ENCODE results near the gene GABRG2.
"Not testable (repeated sequence)": the region's sequence is repeated elsewhere in the genome, so short reads cannot be mapped to it uniquely, and the experiment has no call there.

GABRG2 gene

DNA sequence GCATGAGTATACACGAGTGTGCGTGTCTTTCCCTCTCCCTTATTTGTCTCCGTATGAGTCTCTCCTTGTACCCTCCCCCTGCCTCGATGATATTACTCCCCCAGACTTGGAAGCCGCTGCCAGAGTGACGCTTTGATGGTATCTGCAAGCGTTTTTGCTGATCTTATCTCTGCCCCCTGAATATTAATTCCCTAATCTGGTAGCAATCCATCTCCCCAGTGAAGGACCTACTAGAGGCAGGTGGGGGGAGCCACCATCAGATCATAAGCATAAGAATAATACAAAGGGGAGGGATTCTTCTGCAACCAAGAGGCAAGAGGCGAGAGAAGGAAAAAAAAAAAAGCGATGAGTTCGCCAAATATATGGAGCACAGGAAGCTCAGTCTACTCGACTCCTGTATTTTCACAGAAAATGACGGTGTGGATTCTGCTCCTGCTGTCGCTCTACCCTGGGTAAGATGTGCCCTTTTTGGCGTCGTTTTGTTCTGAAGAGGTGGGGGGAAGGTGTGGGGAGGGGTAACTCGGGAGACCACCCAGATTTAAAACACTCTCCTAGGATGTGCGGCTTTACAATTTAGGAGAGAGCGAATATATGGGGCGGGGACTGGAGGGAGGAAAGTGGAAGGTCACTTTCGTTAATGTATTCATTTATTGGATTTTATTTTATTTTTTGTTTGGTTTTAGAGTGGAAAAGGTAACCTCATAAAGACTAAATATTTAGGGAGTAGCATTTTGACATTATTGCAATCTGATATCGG lies at the start of gene GABRG2:
TSS of gene GABRG2 (plus strand) at position 119 of the 757 bp plus-strand sequence. CDS start at position 346, 227 bp downstream.
- no peak for DNase-seq (ENCODE audit: low read depth in 1 of 2, low spot score in 1 of 2)

DNA sequence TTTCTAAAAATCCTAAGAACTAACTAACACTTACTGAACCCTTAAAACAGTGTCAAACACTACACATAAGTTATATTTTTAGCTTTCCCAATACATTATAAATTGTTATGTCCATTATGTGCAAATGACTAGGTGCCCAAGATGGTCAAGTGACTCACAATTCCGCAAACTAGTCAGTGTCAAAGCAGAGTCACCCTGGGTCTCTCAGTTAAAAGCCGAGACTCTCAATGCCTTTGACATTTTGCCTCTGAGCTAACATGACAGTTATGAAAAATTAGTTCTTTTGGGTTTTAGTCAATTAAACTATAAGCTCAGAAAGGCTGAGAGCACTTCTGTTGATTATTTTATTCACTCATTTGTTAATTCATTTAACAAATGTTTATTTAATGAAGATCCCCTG lies 42.3 kb upstream of the GABRG2 start:
- DNase-seq (ENCODE audit: low read depth in 1 of 2, low spot score in 1 of 2), result no peak

DNA sequence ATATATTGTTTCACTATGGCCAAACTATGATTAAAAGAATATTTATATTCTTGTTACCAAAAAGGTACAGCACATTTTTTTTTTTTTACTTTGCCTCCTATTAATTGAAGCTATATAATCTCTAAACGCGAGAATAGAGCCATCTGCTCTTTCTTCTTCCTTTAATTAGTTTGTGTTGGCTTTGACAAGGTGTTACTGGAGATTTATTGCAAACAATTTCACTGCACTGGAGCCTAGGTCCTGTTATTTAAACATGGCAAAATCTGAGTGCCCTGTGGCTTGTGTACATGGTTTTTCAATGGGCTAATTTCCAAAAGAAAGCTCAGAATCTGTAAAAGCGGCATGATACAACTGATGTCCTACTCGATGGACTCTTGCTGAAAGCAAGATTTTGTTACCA lies 40.8 kb upstream of the GABRG2 start:
- DNase-seq (ENCODE audit: low read depth in 1 of 2, low spot score in 1 of 2), result no peak

DNA sequence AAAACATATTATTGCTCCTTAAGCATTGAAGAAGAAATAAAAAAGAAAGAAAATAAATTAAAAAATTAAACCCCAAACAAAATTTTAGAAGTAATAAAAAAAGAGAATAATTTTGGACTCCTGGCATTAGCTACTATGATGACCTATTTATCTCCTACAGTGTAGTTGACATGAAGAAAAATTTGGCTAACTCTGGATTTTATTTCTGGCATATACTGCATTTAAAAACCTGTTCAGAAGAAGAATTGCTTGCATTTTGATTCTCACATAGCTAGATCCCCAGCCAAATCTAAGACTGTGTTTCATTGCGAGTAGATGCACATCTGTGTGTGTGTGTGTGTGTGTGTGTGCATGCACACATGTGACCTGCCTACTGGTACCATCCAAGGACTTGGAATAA lies 30.1 kb upstream of the GABRG2 start:
- DNase-seq (ENCODE audit: low read depth in 1 of 2, low spot score in 1 of 2), result no peak

DNA sequence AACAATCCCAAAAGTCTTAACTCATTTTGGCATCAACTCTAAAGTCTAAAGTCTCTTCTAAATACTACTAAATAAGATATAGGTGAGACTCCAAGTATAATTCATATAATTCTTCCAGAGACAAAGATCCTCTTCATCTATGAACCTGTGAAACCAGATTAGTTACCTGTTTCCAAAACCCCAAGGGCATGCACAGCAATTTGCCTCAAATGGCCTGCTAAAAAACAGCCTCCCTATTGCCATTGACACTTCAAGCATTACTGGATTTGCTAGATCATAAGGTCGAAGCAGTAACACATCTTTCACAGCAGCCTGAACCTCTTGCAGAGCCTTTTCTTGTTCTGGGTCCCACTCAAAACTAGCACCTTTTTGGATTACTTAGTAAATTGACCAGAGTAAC lies 20.3 kb upstream of the GABRG2 start:
- no peak for DNase-seq (ENCODE audit: low read depth in 1 of 2, low spot score in 1 of 2)

DNA sequence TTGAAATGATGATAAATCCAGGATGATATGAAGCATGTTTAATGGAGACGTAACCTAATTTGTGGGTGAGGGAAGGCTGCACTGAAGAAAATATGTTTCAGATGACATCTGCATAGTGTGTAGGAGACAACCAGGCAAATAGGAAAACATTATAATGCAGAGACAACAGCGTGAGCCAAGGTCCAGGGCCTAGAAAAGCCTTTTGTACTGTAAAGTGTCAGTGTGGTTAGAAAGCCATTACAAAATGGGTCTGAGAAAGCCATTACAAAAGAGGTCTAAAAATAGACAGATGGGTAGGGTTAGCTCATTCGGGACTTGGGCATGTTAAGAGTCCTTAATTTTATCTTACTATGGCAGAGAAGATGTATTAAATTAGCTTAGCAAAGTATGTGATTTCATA lies 14.9 kb upstream of the GABRG2 start:
- no peak for DNase-seq (ENCODE audit: low read depth in 1 of 2, low spot score in 1 of 2)

DNA sequence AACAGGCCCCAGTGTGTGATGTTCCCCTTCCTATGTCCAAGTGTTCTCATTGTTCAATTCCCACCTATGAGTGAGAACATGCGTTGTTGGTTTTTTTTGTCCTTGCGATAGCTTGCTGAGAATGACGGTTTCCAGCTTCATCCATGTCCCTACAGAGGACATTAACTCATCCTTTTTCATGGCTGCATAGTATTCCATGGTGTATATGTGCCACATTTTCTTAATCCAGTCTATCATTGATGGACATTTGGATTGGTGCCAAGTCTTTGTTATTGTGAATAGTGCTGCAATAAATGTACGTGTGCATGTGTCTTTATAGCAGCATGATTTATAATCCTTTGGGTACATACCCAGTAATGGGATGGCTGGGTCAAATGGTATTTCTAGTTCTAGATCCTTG lies 12.5 kb upstream of the GABRG2 start:
- not testable (repeated sequence) for DNase-seq (ENCODE audit: low read depth in 1 of 2, low spot score in 1 of 2)

DNA sequence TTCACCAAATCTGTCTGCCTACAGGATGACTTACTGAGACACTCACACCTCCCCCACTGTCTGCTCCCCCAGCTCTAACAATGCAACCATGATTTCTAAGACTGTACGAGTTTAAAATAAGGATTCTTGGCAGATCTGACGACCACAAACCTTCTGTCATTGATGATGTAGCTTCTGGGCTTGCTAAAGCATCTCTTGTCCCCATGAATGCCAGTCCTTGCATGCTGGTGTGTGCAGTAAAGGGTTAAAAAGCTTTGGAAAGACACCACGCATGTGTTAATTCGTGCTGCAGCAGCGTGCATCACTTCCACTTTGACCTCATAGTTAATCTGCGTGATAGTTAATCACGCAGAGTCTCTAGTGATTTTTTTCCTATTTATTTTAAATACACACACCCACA lies 411 bp upstream of the GABRG2 start:
- no peak for DNase-seq (ENCODE audit: low read depth in 1 of 2, low spot score in 1 of 2)

DNA sequence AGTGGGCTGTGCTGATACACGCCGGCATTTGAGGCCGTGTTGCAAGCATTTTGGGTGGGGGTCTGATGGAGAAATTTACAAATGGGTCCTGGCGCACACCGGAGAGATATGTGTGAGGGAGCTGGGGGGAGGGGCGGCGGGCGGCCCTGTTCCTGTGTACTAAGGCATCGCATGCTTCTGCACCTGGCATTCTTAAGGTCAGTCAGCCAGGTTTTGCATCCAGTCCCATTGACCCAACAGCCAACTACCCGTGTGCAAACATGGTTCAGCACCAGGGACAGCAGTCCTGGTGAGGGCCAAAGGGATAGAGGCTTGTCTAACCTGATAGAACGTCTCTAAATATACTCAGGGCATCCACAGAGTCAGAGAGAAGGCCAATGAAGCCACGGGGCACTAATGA lies 839 bp downstream of the GABRG2 start:
- DNase-seq (ENCODE audit: low read depth in 1 of 2, low spot score in 1 of 2), result no peak

DNA sequence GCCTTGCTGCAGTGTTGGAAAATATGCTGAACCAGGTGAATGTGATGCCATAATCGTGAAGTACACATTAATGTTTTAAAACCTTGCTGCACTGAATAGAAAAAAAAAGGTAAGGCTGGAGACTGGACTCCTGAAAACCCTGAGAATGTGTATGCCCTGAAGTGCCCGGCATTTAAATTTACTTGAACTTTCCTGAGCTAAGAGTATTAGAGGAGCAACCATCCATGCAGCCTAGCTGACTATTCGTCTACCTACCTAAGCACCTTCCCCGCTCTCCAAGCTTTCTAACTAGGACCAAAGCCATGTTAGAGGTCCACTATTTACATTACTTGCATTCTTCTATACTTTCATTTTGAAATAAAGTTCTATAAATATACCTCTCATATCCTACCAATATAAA lies 1.4 kb downstream of the GABRG2 start:
- no peak for DNase-seq (ENCODE audit: low read depth in 1 of 2, low spot score in 1 of 2)

DNA sequence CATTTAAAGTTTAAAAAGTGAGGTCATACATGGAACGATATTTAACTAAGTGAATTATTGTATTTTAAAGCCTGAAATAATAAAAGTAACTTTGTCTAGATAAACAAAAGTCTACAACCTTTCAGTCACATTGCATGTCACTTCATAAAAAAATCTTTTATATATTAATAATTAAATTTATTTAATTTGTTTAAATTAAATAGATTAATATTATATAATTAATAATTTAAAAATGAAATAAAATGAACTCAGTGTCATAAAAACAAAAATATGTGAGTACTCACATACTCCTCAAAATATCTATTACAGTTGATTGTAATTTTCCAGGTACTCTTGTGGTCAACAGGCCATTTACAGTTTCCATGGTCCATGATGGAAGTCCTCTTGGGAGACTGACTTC lies 11.2 kb downstream of the GABRG2 start:
- DNase-seq (ENCODE audit: low read depth in 1 of 2, low spot score in 1 of 2), result no peak

DNA sequence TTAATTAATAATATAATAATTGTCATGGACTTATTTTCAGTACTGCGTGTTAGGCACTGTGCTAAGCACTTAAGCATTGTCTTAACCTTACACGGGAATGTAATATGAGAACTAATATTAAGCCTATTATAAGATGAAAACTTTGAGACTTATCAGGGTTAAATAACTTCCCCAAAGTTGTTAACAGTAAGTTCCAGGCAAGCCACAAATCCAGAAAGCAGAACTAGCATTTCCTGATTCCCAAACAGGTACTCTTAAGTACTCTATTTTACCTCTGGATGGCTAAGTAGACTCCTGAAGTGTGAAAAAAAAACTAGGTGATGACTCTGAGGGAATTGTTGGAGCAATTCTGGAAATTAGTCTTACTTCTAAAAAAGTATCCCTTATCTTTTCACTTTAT lies 23.8 kb downstream of the GABRG2 start:
- no peak for DNase-seq (ENCODE audit: low read depth in 1 of 2, low spot score in 1 of 2)

DNA sequence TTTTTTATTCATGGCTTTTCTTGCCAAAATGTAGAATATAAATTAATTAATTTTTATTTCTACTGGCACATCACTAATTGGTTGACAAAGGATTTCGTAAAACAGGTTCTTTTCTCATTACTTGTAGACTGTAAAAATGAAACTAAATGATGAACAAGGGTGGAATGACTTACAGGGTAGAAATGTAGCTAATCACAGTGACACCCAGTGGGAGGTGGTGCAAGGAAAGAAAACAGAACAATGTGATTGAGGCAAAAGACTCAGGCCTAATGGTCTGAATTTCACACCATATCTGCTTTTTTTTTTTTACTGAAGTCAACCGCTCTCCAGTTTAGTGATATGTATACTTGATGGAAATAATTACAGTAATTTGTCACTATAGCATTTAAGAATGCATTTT lies 28.9 kb downstream of the GABRG2 start:
- no peak for DNase-seq (ENCODE audit: low read depth in 1 of 2, low spot score in 1 of 2)

DNA sequence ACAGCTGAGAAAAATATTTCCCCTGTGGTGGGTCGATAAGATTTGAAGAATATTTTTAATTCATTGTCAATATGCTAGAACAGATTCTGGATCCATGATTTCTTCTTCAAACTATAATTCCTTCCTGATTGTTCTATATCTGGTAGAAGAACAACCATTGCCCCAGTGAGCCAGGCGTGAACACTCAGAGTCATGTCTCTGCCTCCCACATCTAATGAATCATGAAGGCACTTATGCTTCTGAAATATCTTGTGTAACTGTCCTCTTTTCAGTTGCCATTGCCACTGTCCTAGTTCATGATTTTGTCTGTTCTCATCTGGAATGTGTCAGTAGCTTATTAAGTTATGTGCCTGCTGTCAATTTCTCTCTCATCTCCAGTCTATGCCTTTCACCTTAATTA lies 40.0 kb downstream of the GABRG2 start:
- no peak for DNase-seq (ENCODE audit: low read depth in 1 of 2, low spot score in 1 of 2)

DNA sequence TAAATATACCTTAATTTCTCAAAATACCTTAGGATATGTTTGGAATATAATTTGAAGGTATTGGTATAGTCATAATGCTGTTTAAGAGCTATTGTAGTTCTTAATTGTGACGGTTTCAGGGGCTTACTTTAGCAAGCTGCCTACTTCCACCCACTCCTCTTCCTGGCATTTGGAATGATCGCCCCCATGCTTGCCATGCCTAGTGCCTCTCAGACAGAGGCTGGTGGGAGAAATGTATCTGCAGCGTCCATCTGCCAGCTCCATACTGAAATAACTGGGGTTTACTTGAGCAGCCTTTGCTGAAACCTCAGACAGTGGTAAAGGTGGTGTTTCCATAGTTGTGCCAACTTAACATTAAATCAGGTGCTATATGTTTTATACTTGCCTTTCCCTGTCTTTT lies 52.2 kb downstream of the GABRG2 start:
- no peak for DNase-seq (ENCODE audit: low read depth in 1 of 2, low spot score in 1 of 2)

DNA sequence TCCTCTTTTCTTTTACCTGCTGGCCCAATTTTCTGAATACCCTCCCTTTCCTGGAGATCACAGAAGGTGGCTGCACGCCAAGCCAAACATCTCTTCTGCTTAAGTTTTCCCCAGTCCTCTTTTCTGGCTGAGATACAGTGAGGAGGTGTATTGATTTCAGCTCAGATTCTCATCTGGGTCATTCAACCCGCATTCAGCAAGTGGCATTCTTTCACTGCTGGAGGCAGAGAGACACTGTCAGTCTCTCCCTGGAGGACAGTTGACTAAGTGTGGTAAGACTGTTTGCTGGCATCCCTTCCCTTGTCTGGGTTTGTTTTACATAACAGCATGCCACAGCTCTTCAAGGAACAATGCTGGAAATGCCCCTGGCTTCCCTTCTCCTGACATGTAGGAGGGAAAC lies 60.5 kb downstream of the GABRG2 start:
- no peak for DNase-seq (ENCODE audit: low read depth in 1 of 2, low spot score in 1 of 2)

DNA sequence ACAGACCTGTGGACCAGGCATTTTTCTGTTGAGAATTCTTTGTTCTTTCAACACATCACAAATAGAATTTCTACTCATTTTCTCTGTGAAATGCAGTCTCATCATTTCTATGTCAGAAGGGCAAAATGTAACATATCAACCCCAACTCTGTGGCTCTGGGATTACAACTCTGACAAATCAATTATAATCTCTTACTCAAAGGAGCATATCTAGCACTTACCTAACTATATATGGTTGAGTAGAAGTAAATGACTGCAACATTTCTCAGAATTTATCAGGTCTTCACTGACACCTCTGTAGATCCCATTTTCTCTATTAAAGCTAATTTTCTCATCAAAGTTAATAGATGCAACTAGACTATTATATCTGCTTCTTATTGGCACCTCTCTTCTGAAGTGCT lies 64.8 kb downstream of the GABRG2 start:
- DNase-seq (ENCODE audit: low read depth in 1 of 2, low spot score in 1 of 2), result no peak

DNA sequence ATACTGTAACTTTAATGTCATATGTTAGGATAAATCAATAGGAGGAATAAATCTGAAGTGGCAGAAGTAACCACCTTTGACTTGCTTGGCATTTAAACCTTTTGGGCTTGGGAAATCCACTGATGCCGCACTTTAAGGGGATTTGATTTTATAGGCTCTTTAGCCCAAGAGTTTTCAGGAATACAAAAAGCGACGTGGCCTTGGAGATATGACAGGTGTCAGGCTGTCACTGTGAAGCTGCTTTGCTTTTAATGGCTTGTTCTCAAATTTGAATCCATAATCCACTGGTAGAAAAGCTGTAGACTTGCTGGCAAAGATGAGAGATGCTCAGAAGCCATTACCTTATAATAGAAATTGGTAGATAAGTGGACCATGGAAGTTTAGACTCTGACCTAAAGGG lies 71.6 kb downstream of the GABRG2 start:
- no peak for DNase-seq (ENCODE audit: low read depth in 1 of 2, low spot score in 1 of 2)

DNA sequence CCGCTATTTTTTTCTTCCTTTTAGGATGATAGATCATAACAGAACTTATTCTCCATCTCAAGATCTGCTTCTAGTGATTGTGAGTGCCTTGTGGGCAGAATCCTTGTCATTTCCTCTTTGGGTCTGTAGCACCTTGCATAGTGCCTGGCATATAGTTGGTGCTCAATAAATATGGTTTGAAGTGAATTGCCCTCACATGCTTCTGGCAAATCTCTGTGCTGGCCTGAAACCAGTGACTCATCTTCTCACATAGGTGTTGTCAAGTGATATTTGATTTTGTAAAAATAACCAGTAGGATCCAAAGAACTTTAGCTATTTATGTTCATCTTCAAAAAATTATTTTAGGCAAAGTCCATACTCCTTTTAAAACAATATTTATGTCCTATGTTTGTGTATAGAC lies 86.7 kb downstream of the GABRG2 start:
- DNase-seq (ENCODE audit: low read depth in 1 of 2, low spot score in 1 of 2), result no peak

DNA sequence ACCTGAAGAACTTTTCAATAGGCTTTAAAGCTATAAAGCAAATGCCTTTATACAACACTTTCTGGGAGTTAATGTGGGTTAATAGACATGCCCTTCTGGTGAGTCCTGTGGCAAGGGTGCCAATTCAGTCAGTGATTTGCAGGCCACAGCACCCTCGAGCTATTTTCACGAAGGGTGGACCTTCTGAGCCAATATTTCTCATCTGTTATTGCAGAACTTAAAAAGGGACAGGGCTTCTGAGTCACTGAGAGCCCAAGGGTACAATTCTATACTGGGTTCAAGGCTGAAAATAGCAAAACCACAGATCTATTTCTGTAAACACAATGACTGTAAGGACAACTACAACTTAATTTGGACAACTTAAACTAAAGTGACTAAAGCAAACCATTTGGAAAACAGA lies 92.8 kb downstream of the GABRG2 start:
- no peak for DNase-seq (ENCODE audit: low read depth in 1 of 2, low spot score in 1 of 2)

DNA sequence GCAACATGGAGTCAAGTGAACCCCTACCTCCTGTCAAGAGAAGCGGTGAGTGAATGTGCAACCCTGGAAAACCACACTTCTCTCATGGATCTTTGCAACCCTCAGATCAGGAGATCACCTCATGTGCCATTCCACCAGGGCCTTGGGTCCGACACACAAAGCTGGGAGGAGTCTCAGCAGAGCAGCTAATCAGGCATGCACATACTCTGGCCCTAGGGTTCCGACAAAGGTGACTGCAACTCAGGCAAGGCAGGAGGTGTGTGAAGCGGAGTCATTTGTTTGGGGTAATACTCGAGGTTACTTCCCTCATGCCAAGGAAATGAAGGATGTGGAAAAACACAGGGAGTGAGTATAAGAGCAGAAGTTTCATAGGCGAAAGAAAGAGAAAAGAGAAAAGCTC lies 96.1 kb downstream of the GABRG2 start:
- DNase-seq (ENCODE audit: low read depth in 1 of 2, low spot score in 1 of 2), result no peak

DNA sequence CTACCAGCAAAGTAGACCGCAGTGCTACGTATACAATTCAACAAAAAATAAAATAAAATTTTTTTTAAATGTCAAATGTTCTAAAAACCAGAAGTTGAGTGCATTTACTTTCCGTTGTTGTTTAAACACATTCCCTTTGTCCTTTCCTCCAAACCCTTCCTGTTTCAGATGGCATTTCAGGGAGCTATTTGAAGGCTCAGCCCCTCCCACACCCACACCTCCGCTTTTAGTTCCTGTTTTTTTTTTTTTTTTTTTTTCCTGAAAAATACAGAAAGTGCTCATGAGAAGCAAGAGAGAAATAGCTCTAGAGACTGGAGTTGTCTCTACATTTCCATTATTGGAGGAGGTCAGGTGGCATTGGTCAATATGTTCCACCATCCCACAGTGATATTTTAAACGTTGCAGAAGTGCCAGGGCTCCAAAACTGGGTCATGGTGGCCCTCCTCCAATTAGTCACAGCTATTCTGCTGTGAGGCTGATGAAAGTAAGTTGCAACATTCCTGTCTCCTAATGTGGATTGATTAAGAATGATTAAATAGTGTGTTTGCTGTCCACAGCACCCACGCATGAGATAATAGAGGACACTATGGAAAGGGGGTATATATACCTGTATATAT lies 106.9 kb downstream of the GABRG2 start:
- DNase-seq (ENCODE audit: low read depth in 1 of 2, low spot score in 1 of 2), result no peak

DNA sequence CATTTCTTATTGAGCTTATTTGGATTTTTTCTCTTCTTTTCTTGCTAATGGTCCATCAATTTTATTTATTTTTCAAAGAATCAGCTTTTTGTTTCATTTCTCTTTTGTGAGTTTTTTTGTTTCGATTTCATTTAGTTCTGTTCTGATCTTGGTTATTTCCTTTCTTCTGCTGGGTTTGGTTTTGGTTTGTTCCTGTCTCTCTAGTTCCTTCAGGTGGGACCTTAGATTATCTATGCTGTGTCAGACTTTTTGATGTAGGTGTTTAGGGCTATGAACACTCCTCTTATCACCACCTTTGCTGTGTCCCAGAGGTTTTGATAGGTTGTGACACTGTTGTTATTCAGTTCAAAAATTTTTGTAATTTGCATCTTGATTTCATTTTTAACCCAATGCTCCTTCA lies 119.8 kb downstream of the GABRG2 start:
- DNase-seq (ENCODE audit: low read depth in 1 of 2, low spot score in 1 of 2), result no peak

All from stimulated activated CD4-positive, alpha-beta T cell treated with anti-CD3 and anti-CD28 coated beads, Interleukin-15, amount 100 ng/mL, for 1 hour (primary cell).